MM.1S (cell line): ENCODE results near the gene EIF4EBP2.

Experiments
- CTCF ChIP-seq: fragments of 300-600 bp; sonication (generic); IDR thresholded peaks from 2 replicates; pipeline ENCODE4 v1.5.1; 2016; ENCODE audit warnings: antibody characterized with exemption, low read length, mixed read lengths
- EZH2 ChIP-seq: fragments of 300-600 bp; sonication (generic); optimal IDR thresholded peaks from 2 replicates; pipeline ENCODE3; 2017; ENCODE audit warnings: low read depth, mild to moderate bottlenecking, antibody characterized with exemption, low read length, mixed read lengths

DNA sequence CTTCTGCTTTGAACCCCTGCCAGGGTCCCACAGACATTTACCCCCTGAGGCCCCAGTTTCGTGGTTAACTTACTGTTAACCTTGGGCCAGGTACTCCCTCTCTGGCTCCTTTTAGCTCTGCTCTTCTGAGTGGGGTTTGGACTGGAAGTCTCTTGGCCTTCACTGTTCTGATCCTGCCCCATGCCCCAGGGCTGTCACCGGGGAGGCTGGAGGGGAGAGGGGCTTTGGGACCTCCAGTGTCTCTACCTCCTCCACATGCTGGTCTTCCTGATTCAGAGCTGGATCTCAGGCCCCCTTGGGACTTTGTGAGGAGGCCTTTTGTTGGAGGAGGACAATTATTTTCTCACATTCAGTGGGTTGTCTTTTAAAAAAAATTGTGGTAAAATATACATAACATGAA lies 61.9 kb downstream of the EIF4EBP2 start:
- TF ChIP-seq CTCF (no peak), EZH2 (no peak)
